Hypothalamus (tissue), 51 donors: ENCODE measurements around the gene IL9.
"Not testable (repeated sequence)": the region's sequence is repeated elsewhere in the genome, so short reads cannot be mapped to it uniquely, and the experiment has no call there.

Source experiments
- DNase-seq, 51 donors: peaks; one replicate each; lab custom pipeline; 2025; lab: John Stamatoyannopoulos, UW

The IL9 gene

DNA sequence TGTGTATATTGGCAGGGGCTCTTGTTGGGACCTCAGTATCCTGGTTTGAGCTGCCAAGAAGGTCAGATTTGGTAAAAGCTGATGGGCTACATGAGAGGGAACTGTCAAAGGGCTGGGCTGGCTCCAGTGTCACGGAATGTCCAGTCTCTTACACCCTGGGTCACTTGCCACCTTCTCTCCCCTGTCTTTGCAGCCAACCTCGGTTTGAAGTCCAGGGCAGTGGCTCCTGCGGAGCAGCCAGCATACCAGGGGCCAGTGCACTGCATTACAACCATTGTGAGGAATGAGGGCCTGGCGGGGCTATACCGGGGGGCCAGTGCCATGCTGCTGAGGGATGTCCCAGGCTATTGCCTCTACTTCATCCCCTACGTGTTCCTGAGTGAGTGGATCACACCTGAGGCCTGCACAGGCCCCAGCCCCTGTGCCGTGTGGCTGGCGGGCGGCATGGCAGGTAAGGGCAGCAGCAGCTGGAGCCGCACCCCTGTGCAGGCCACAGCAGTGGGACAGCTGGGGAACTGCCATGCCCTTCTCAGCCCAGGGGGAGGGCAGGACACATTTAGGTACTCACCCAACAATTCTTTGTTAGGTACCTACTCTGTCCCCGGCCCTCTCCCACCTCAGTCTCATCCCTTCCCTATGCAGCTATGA is 24.2 kb downstream of the IL9 start:
- no peak for DNase-seq

DNA sequence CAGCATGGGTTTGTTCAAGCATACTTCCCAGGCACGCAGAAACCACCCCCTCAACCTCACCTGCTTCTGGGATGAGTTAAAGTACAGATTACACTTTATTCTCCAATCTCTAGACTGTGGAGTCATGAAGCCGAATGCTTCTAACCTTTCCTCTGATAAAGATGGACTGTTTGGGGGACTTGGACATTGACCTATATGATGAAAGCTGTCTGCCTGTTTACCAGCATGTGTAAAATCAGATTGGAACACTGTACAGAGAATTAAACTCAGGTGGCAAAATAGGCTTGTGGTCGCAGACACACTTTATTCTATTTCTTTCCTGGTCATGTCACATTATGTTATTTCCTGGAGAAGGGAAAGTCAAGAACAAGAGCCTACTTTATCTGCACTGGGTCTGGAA is 25.7 kb downstream of the IL9 start:
- no peak for DNase-seq

DNA sequence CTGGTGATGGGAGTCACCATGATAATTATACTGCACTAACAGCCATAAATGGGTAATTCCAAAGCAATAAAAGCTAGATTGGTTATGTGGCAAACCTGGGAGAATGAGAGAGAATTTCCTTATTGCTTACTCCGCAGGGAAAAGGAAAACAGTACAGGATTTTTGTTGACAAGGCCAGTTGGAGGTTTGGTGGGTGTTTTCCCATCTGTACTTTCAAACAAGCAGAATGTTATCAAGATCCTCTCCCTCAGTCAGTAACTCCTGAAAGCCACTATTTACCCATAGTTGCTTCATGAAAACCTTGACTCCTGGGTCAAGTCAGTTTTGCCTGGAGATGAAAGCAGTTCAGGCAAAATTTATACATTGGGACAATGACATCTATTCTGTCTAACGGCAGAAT is 26.4 kb downstream of the IL9 start:
- DNase-seq = no peak

- DNase-seq = no peak
These were observed 27.0 kb downstream of the IL9 start for GRCh38 chr5:135868681-135869080.

GRCh38 chr5:135867599-135867998 is 28.0 kb downstream of the IL9 start:
- no peak for DNase-seq

GRCh38 chr5:135866016-135866415 is 29.6 kb downstream of the IL9 start:
- DNase-seq = no peak

DNA sequence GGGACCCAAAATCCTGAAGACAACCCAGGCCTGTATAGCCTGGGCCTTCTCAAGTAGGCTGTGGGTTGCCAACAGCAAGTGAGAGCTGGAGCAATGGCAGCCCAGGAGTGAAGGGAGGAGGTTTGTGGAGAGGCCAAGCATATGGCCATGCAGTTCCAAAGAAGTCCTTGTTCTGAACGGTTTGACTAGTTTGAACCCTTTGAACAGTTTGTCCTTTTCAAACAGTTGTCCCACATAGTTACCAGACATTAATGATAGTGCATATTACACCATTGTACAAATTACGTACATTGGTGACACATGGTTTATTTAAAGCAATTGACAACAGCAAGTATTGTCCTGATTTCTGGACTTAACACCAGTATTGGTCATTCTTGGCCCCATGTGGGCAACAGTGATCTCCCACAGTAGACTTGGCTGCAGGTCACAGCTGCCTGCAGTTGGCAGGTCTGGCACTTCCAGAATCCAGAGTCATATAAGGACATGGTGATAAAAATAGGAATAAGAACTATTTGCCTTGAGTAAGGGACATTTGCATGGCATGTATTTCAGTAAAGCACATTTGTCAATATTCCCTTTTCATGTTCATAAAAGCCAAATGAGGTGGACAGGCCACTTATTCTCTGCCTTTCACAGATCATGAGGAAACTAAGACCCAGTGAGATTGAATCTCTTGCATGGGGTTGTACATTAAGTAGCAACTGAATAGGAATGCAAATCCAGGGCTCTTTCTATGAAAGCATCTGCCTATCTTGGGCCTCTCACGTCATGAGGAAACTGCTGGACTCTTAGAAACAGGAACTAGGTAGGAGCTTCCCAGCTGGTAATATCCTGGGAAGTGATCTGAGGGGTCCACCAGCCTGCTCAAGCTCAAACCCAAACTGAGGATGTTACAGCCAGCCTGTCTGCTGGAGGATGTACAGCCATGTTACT is 30.9 kb downstream of the IL9 start:
- no peak for DNase-seq

DNA sequence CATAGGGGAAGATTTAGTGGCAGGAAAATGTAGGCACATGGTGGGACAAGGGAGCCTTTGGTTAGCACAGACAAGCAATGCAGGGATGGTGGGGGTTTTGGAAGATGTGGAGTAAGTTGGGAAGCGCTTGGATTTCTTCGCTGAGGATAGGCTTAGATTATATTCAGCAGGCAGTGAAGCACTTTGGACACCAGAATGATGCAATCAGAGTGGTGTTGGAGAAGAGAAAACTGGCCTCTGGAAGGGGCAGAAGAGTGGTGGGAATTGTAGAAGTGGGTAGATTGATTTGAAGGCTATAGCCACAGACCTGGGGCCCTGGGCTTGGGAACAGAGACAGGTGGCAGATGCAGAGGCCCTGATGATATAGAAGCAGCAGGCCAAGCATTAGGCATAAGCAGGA is 32.9 kb downstream of the IL9 start:
- no peak for DNase-seq

GRCh38 chr5:135862086-135862485 is 33.6 kb downstream of the IL9 start:
- DNase-seq = no peak

DNA sequence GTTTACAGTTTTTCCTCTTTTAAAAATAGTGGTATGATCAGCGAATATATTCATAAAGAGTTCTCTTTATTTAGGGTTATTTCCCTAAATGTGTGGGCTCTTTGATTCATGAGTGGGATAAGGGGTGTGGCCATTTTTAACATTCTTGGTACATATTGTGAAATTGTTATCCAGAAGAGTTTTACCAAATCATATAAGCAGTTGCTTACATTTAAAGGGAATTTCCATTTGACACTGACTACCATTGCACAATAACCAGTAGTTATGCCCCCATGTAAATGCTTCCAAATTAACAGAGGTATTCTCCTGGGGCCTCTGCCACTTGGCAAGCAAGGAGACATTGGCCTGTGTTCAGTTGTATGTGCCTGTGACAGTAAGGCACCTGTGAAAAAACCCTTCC is 34.0 kb downstream of the IL9 start:
- DNase-seq = no peak

DNA sequence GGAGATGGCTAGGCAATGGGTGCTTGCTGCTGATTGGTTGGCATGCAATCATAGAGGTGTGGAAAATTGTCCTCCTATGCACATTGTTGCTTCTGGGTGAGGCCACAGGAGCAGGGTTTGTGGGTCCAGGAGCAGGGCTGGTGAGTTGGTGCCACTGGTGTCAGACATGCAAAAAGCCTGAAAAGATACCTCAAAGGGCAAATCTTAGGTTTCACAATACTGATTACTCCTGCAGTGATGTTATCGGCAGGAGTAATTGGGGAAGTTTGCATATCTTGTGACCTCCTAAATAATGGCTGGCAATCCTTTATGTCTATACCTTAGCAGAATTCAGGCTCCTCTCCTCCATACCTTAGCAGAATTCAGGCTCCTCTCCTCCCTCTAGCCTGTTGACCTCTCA is 36.0 kb downstream of the IL9 start:
- DNase-seq = no peak

DNA sequence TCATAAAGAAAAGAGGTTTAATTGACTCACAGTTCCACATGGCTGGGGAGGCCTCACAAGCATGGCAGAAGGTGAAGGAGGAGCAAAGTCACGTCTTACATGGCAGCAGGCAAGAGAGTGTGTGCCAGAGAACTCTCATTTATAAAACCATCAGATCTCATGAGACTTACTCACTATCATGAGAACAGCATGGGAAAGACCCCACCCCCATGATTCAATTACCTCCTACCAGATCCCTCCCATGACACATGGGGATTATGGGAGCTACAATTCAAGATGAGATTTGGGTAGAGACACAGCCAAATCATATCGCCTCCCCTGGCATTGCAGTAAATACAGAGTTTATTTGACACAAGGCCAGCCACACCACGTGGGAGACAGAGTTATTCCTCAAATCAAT is 36.5 kb downstream of the IL9 start:
- DNase-seq = not testable (repeated sequence)

DNA sequence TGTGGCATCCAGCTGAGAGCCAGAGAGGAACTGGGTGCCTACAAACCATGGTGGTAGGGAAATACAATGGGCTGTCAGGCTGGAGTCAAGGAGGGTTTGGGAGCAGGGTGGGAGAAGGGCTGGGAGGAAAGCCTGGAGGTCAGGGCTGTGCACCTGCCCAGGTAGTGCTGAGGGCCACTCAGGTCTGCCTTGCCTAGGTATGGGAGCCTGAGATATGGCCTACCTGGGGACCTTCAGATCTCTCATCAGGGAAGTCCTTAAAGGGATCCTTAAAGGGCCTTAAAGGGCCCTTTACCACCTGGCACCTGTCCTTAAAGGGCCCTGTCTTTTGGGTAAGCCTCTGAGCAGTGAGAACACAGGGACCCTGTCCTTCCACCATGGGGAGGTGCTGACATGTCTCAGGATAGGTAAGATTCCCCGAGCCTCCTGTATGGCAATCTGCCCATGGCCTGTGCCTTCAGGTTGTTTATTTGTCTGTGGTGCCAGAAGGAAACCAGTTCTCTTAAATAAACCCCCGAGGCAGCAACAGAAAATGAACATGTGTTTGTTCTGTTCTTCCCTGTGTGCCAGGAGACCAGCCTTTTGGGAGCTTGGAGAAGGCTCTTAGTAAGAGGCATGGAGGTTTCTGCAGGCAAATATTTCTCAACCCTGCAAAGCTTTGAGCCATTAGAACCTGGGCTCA is 37.9 kb downstream of the IL9 start:
- DNase-seq = no peak

GRCh38 chr5:135851915-135852845 is 43.5 kb downstream of the IL9 start:
- DNase-seq = no peak

DNA sequence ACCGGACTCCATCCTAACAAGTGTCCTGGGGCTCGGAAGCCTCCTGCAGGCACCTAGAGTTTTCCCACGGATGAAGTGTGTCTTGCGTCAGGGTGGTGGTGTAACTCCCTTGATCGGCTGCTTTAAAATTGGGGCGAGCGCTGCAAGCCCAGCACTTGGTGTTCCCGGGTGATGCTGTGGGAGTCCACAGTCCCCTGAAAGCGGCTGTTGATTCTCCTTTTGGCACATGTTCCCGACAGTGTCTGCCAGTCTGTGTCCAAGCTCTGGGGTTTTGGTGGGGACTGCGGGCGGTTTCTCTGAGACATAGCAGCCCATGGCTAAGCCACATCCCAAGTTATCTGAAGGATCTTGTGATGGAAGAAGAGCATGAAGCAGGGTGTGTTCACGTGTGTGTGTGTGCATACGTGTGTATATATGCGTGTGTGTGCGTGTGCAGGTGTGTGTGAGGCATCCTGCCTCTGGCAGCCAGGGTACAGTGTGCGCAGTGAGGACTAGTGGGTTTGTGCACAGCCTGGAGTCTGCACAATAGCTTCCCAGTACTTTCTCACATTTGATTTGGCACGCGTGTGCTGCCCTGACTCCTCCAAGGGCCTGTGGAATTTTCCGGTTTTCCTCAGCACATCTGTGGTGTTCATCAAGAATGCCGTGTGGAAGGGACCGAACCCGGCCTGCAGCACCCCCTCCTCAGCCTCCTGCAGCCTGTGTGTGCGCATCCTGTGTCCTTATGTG is 44.3 kb downstream of the IL9 start:
- DNase-seq = peak in 30 of 51 donors; percentile 12 to 80 (median 47)

- no peak for DNase-seq
These were observed 45.0 kb downstream of the IL9 start for GRCh38 chr5:135850671-135851070.

DNA sequence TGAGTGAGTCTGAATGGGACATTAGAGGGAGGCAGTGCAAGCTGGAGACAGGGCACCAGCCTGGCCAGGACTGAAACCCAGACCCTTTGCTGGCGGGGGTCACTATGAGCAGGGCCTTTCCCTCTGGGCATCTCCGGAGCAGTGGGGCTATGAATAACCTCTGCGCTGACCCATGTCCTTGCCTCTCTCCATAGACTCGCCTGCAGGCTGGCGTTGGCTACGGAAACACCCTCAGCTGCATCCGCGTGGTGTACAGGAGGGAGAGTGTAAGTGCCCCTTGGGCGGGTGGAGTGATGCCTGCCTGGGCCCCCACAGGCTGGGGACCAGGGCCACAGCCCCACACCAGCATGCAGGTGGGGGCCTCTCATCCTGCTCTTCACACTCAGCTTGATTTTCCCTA is 45.4 kb downstream of the IL9 start:
- no peak for DNase-seq

GRCh38 chr5:135847976-135848375 is 47.7 kb downstream of the IL9 start:
- DNase-seq = no peak

GRCh38 chr5:135846311-135846710 is 49.3 kb downstream of the IL9 start:
- no peak for DNase-seq
